Stimulated activated CD8-positive, alpha-beta memory T cell treated with anti-CD3 and anti-CD28 coated beads, Interleukin-7, amount 100 ng/mL, for 48 hours (primary cell): ENCODE measurements around the gene TAGLN3.
A peak's percentile ranks its signal among the peaks of the same experiment; 100 is the strongest.
"Not testable (repeated sequence)": the region's sequence is repeated elsewhere in the genome, so short reads cannot be mapped to it uniquely, and the experiment has no call there.

Experiments
- DNase-seq, 2 donors: peaks; one replicate each; pipeline ENCODE4 v3.0.0-alpha.2; 2020; ENCODE audit warnings: low read depth in 1 of 2; ENCODE audit errors: extremely low read depth in 1 of 2

Gene TAGLN3

DNA sequence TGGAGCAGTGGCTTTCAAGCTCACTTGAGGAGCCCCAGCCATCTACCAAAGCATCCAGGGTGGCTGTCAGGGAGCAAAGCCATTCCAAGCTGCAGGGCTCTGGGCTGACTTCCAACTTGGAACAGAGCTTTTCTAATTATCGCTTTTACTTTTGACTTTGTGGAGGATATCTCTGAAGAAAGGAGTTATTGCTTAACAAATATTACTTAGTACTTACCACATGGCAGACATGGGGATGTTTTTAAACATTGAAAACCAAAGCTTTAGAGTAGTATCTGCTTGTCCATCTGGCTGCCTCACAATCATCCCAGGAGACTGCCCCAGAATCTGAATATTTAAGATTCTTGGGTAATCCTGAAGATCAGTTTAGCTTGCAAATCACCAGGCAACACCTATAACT lies 8.9 kb downstream of the TAGLN3 start:
- DNase-seq: no peak

GRCh38 chr3:112009670-112010069 lies 10.9 kb downstream of the TAGLN3 start:
- no peak for DNase-seq

GRCh38 chr3:112010636-112011035 lies 11.9 kb downstream of the TAGLN3 start:
- DNase-seq: no peak

DNA sequence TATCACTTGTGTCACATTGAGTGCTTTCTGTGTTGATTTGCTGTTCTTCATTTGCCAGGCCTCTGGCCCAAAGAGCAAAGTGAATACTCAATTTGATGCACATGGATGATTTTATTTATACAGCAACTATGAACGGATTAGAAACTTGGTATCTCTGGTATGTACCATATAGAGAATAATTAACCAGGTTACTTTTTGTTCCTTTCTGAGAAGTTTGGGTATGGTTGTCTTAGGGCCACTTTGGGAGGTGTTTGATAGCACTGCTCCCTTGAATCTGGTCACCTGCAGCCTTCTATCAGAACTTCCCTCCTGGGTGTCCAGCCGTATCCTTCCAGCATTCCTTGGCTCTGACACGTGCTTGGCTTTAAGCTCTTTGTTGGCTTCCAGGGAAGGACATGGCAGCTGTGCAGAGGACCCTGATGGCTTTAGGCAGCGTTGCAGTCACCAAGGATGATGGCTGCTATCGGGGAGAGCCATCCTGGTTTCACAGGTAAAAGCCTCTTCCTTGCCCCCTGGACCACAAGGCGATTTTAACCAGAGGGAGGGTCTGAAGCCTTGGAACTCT lies 12.7 kb downstream of the TAGLN3 start:
- DNase-seq: no peak

GRCh38 chr3:112012205-112012992 lies 13.7 kb downstream of the TAGLN3 start:
- DNase-seq: no peak

- DNase-seq: peak; percentile 33 to 34
Measured at GRCh38 chr3:112013058-112013783, 14.5 kb downstream of the TAGLN3 start.

DNA sequence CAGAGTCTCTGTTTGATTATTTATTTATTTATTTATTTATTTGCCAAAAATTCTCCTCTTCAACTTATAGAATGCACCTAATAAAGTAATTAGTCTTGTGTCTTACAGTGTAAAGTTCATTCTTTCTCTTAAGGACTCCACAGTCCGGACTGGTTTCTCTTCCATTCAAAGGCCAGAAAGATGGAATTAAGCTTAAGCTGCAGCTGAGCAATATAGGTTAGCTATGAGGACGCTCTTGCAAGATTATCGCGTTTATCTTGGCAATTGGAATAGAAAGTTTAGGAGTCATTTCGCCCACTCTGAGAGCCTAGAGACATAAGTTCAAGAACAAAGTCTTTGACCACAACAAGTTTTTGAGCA lies 15.0 kb downstream of the TAGLN3 start:
- no peak for DNase-seq

DNA sequence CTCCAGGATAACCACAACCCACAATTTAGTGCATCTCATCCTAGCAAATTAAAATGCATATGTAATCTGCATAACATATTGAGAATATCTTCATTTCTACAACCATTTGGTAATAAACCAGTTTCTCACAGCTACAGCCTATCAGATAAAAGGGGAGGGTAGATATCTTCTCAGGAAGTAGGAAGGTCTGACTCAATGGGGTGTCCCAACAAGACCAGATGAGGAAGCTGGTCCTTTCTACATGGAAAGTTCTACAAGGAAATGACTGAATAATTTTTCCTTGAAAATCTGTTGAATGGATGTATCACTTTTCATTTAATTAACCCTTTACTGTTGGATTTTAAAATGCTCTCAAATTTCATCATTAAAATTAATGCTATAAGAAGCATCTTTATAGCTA lies 18.4 kb downstream of the TAGLN3 start:
- no peak for DNase-seq

GRCh38 chr3:112018712-112019111 lies 20.0 kb downstream of the TAGLN3 start:
- no peak for DNase-seq

DNA sequence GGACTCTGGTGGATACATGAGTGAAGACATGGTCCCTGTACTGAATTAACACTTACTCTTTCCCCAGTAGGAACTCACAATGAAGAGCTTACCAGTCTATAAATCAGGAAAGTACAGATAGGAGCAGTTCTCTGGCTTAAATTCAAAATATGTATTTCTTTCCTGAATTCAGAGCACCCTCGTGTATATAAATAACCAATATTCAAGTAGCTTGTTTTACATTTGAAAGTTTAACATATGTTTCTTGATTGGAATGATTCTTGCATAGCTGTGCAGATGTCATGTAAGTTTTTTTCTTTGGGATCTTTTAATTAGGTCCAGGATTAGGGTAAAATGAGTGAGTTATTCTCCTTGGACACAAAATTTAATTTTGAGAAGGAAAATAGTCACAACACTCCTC lies 21.0 kb downstream of the TAGLN3 start:
- DNase-seq: no peak

DNA sequence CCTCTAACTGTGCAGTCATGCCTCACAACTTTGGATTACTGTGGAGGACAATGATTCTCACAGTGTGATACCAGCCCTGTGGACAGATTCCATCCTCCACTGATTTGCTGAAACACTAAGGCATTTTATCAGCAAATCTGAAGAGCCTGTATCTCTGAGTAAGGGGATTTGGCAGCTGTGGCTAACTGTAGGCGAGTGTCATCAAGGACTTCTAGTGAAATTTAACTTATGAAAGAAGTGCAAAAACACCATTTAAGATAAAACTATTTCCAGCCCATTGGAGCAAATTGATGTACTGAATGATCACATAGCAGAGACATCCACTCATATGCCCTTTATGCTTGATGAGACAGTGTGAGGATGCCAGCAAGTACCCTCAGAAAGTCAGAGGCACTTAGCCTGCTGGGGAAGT lies 22.0 kb downstream of the TAGLN3 start:
- DNase-seq: no peak

GRCh38 chr3:112027142-112027541 lies 28.4 kb downstream of the TAGLN3 start:
- DNase-seq: no peak

DNA sequence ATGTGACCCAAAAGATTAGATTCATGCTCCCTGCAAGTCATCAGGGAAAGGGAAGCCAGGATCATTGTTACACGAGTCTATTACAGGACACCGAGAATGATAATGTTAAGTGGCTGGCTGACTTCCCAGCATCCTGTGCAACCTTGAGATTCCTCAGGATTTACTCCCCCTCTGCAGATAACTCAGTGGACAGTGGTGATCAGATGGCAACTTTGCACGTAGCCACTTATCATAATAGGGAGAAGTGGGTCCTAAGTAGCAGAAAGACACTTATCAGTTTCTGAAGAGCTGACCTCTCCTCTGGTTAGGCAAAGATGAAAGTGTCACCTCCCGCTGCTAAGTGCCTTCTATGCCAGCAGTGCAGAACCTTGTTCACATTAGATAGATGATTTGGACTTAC lies 29.1 kb downstream of the TAGLN3 start:
- no peak for DNase-seq

DNA sequence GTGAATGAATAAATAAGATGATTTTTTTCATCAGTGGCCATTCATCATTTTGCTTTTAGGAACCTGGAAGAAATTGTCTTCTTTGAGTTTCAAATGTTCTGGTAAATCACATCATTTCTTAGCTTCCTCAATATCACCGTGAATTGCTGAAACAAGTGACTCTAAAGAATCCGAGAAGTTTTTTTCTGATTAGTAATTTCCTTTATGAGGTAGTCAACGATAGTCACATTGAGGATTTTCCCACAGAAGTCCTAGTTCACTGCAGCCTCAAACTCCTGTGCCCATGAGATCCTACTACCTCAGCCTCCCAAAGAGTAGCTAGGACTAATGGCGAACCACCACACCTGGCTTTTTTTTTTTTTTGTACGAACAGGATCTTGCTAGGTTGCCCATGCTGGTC lies 32.2 kb downstream of the TAGLN3 start:
- DNase-seq: no peak

GRCh38 chr3:112032098-112032731 lies 33.5 kb downstream of the TAGLN3 start:
- no peak for DNase-seq

DNA sequence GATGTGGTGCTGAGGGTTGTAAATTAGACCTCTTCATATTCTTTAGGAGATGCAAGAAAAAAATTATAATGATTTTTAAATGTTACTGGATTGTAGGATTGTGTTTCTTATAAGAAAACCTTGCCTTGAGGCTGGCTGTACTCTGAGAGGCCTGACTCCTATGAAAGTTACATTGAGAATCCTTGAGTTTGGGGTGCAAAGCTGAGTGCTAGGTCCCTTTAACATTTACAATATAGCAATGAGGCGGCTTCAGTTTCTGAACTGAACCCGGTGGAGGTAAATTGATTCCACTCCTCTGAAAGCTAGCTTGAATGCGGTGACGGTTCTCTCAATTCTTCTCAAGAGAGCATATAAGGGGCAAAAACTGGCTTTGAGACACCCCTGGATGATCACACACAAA lies 35.7 kb downstream of the TAGLN3 start, which contains the start of gene TMPRSS7:
Gene TMPRSS7, plus strand, starts transcription at position 301 of the 400 bp plus-strand sequence. CDS start 110 bp downstream, outside the sequence.
- DNase-seq: no peak

- DNase-seq: no peak
Measured at GRCh38 chr3:112035241-112035640, 36.5 kb downstream of the TAGLN3 start.

DNA sequence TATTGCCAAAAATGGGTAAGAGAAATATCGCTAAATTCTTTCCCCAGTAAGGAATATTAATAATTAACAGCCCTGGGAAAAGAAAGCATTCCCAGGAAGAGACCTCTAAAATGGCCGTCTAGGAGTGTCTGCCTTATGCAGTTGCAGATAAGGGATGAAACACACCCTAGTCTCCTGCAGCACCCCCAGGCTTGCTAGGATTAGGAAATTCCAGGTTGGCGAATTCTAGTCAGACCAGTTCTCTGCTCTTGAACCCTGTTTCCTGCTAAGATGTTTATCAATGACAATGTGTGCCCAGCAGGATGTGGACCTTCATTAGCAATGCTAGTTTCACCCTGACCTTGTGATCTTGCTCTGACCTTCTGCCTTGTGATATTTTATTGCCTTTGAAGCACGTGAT lies 38.5 kb downstream of the TAGLN3 start:
- not testable (repeated sequence) for DNase-seq

DNA sequence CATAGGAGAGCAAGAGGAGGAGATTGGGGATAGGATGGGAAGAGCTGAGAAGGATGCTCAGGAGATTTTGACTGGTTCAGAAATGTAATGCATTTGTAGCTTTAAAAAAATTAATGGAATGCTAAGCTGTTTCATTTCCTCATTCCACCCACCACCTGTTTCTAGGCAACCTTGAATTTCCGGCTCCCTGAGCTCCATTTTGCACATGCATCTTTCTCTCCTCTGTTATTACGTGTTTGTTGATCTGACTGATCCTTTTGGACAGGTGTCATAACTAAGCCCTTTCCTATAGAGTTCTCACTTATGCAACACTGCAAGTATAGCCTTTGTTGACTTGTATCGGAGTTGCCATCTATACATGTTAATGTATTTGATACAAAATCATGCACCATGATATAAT lies 40.1 kb downstream of the TAGLN3 start:
- no peak for DNase-seq

DNA sequence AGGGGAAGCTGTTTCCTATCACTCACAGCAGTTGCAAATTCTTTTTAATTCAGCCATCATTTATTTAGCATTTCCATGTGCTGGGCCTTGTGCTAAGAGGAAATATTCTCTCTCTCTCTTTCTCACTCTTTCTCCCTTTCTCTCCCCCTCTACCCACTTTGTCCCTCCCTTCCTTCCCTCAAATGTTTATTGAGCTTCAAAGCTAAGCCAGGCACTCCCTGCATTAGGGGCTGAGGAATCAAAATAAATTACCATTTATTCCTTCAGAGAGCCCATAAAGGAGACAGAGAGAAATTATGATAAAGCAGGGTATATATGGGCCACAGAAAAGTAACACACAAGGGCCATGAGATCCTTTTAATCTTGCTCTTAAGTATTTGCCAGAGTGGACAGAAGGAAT lies 42.6 kb downstream of the TAGLN3 start:
- no peak for DNase-seq

- no peak for DNase-seq
Measured at GRCh38 chr3:112042842-112043280, 44.1 kb downstream of the TAGLN3 start.
